GM10248 (cell line): ENCODE data around the gene PSMG2.

Experiments
- CTCF ChIA-PET: fragments of 300-600 bp; sonication (Branson Sonifier 250); formaldehyde crosslinking; extraction: SDS; loops from one replicate; lab custom pipeline; 2021; ENCODE audit warnings: antibody characterized with exemption; lab: Yijun Ruan, JAX
- POLR2A ChIA-PET: fragments of 350-650 bp; sonication (Branson Sonifier 250); formaldehyde crosslinking; extraction: SDS; loops from one replicate; lab custom pipeline; 2020; ENCODE audit warnings: antibody characterized with exemption; lab: Yijun Ruan, JAX
- DNase-seq: peaks from one replicate; pipeline ENCODE4 v3.0.0; 2012; ENCODE audit errors: extremely low spot score
- TF ChIP-seq, protein P1 (sequence below): IDR thresholded peaks from 2 replicates; pipeline ENCODE4 v1.5.1; 2012; ENCODE audit warnings: mild to moderate bottlenecking, low read depth; ENCODE audit errors: extremely low read depth, missing control alignments, control extremely low read depth

The PSMG2 gene

DNA sequence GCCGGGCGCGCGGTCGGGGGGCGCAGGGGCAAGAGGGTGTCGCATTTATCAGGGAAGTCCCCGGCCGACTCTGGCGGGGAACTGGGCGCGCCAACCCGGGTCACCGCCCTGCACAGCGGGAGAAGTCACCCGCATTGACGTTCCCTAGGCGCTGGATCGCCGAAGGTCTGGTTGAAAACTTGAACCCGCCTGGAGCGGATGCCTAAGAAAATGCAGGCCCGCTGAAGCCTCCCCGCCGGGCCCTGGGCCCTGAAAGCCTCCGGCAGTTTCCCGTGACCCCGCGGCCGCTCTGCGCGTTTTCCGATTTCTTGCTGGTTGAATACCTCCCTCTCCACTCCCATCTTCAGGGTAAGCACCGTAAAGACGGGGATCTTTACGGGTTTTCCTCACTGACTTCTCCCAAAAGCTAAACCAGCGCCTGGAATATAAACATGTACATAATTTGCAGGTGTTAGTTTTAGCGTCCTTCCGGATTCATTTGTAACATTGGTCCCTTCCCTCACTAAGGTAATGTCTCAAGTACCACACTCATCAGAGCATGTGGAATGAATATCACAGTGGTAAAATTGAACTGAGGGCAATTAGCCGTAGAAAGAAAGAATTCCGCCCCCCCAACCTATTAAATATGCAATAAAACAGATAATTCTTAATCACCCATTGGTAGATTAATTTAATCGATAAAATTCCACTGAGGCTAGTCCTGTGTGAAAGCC lies 44.3 kb upstream of the PSMG2 start:
- DNase-seq: peak; percentile 45
- ChIA-PET POLR2A (no interaction called here), CTCF (interaction anchor here (0.8 to 11.5 kb wide), 10 partner anchors 15 to 331 kb away, joined by 3 to 121 read pairs (median 5); partner anchors contain the start of gene AFG3L2)
- TF ChIP-seq, protein P1, sequence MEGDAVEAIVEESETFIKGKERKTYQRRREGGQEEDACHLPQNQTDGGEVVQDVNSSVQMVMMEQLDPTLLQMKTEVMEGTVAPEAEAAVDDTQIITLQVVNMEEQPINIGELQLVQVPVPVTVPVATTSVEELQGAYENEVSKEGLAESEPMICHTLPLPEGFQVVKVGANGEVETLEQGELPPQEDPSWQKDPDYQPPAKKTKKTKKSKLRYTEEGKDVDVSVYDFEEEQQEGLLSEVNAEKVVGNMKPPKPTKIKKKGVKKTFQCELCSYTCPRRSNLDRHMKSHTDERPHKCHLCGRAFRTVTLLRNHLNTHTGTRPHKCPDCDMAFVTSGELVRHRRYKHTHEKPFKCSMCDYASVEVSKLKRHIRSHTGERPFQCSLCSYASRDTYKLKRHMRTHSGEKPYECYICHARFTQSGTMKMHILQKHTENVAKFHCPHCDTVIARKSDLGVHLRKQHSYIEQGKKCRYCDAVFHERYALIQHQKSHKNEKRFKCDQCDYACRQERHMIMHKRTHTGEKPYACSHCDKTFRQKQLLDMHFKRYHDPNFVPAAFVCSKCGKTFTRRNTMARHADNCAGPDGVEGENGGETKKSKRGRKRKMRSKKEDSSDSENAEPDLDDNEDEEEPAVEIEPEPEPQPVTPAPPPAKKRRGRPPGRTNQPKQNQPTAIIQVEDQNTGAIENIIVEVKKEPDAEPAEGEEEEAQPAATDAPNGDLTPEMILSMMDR: no peak

DNA sequence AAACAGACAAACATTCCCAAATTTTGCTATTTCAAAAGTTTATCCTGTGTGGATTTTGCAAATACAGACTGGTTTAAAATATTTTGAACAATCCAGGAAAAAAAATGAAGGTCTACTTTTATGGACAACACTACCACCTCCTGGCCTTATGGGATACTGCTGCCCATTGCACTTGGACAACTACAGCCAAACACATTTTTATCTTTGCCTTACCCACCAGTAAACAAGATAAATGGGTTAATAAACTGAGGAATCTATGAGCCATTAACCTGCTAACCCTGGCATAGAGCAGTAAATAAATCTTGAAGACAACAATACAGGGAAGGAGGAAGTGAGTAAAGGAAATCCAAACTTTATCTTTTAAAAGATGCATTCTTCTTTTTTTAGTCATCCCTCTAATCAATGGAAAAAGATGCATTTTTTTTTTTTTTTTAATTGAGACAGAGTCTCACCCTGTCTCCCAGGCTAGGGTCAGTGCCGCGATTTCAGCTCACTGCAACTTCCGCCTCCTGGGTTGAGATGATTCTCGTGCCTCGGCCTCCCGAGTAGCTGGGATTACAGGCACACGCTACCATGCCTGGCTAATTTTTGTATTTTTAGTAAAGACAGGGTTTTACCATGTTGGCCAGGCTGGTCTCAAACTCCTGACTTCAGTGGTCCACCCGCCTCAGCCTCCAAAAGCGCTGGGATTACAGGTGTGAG lies 42.8 kb upstream of the PSMG2 start:
- DNase-seq: peak; percentile 65
- ChIA-PET CTCF (interaction anchor here (0.7 to 11.5 kb wide), 10 partner anchors 10 to 332 kb away, joined by 3 to 121 read pairs (median 5); partner anchors contain the start of gene AFG3L2), POLR2A (no interaction called here)
- TF ChIP-seq, protein P1: peak; percentile 76

DNA sequence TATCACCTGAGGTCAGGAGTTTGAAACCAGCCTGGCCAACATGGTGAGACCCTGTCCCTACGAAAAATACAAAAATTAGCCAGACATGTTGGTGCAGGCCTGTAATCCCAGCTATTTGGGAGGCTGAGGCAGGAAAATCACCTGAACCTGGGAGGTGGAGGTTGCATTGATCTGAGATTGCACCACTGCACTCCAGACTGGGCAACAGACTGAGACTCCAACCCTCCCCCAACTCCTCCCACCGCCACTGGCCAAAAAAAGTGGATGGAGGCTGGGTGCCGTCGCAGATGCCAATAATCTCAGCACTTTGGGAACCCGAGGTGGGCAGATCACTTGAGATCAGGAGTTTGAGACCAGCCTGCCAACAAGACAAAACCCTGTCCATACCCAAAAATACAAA lies 34.8 kb upstream of the PSMG2 start:
- TF ChIP-seq, protein P1: no peak
- no peak for DNase-seq
- ChIA-PET CTCF (interaction anchor here (11.5 kb wide), 1 partner anchor 275 kb away, joined by 121 read pairs; no protein-coding TSS in a partner anchor), POLR2A (no interaction called here)

DNA sequence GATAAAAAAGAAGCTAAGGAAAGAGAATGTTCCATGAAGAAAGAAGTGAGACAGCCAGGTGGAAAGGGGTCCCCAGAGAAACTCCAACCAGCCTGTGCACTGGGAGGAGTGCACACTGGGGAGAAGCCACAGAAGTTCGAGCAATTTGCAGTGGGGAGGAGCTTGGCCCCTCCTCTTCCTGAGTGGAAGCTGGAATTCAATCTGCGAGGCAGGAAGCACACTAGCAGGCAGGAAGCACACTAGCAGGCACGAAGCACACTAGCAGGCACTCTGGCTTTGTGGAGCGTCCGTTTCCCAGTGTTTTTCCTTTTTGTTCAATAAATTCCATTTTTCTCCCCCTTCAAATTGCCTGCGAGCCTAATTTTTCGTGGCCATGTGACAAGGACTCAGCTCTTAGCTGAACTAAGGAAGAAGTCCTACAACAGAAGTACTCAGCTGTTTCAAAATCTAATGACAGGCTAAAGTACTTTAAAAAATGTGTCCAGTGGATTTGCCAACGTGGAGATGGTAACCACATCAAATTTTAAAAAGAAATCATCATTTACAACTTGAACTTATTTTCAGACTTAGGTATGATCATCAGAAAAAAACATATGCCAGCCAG lies 23.6 kb upstream of the PSMG2 start:
- no peak for DNase-seq
- TF ChIP-seq, protein P1: no peak
- CTCF ChIA-PET: interaction anchor here (0.9 to 1.7 kb wide), 3 partner anchors 9 to 20 kb away, joined by 3 to 5 read pairs (median 3); no protein-coding TSS in a partner anchor
- POLR2A ChIA-PET: no interaction called here

DNA sequence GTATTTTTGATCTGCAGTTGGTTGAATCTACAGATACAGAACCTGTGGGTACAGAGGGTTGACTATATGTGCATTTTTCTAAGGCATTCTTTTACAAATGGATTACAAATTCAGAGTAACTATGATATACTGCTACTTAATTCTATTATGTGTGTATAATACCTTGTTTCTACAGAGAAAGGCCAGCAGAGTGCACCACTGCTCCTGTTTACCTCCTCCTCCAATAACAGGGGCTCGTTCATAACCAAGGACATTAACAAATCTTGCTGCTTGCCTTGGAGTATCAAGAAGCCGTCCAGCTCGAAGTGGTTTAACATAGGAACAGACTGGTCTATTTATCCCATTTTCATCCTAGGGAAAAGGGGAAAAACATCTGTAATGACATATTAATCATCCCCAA lies 16.7 kb upstream of the PSMG2 start:
- TF ChIP-seq, protein P1: no peak
- CTCF ChIA-PET: interaction anchor here (1.7 kb wide), 1 partner anchor 9 kb away, joined by 6 read pairs; no protein-coding TSS in a partner anchor
- POLR2A ChIA-PET: no interaction called here
- no peak for DNase-seq

DNA sequence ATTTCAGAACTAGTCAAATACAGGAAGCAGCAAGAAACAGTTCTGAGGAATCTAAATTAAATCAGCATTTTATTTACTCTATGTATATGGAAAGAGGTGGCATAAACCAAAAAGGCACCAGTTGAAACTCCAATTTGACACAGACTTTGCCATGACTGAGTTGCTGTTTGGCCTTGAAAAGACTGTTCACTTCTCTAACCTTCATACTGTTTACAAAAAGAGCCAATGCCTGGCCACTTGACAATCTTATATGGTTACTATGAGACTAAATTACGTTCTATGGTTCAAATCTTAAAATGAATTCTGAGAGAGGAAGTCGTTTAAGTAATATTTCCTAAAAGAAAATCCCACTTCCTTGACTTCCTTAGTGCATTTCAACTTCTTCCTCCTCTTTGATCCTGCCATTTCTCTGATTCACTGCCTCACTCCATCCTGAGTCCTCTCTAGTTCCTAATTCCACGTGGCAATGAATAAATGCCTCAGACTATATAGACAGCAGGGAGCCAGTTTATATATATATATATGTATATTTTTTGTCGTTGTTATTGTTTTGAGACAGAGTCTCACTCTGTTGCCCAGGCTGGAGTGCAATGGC lies 13.5 kb upstream of the PSMG2 start:
- TF ChIP-seq, protein P1: no peak
- DNase-seq: no peak
- CTCF ChIA-PET: no interaction called here
- POLR2A ChIA-PET: no interaction called here
